LNCaP clone FGC (cell line): Measurements from ENCODE around the gene USP36.

Experiments
- DNase-seq: peaks from one replicate; pipeline ENCODE4 v3.0.0-alpha.2; 2011; ENCODE audit warnings: low read depth
- H3K4me3 ChIP-seq: 2 replicates; pipeline ENCODE4 v1.5.1; 2011; ENCODE audit warnings: mild to moderate bottlenecking, low read depth, low read length, control low read depth
- TF ChIP-seq, protein P1 (sequence below): IDR thresholded peaks from 2 replicates; pipeline ENCODE4 v1.5.1; 2012; ENCODE audit warnings: mild to moderate bottlenecking; ENCODE audit not compliant: control insufficient read depth, insufficient read depth; ENCODE audit errors: extremely low read depth

Gene USP36

DNA sequence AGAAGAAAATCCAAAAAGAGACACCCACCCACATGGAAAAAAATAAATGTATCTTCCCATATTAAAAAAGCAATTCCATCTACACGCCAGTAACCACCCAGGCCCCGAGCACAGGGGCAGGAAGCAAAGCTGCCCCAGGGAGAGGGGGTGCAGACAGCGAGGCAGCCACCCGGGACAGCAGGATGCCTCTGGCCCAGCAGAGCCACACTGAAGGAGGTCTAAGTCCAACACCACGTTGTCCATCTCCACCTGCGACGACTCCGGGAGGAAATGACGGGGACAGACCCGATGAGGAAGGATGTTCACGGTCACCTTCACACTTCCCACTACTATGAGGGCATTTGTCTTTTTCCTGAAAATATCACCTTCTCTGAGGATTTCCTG is 44.1 kb downstream of the USP36 start:
- TF ChIP-seq, protein P1, sequence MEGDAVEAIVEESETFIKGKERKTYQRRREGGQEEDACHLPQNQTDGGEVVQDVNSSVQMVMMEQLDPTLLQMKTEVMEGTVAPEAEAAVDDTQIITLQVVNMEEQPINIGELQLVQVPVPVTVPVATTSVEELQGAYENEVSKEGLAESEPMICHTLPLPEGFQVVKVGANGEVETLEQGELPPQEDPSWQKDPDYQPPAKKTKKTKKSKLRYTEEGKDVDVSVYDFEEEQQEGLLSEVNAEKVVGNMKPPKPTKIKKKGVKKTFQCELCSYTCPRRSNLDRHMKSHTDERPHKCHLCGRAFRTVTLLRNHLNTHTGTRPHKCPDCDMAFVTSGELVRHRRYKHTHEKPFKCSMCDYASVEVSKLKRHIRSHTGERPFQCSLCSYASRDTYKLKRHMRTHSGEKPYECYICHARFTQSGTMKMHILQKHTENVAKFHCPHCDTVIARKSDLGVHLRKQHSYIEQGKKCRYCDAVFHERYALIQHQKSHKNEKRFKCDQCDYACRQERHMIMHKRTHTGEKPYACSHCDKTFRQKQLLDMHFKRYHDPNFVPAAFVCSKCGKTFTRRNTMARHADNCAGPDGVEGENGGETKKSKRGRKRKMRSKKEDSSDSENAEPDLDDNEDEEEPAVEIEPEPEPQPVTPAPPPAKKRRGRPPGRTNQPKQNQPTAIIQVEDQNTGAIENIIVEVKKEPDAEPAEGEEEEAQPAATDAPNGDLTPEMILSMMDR: no peak
- DNase-seq: no peak
- no peak overlapping the region for H3K4me3 ChIP-seq

DNA sequence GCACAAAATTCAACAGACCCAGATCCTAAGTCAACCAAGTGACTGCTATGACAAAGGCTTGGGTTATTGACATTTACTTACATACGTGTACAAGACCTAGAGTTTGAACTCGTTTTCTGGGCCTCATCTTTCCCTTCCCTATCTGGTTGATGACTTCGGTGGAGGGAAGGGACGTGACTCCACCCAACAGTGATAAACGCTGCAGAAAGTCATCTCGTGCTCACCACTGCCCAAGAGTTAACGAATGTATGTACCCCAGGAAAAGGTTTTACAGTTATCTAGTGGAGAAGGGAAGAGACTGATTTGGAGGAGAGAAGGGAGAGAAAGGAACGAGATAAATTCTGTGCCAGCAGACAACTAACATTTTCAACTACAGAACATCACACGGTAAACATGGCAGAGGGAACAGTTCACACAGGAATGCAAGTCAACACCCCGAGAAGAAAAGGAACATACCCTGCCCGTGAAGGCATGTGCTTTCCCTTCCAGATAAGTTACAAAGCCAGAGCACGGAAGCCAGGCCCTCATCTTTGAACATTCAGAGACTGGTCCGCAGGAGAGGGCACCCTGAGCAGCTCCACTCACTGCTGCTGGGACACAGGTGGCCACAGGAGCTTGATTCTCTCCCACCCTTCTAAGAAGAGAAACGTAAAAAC is 44.6 kb downstream of the USP36 start:
- TF ChIP-seq, protein P1: no peak
- DNase-seq: no peak
- no peak overlapping the region for H3K4me3 ChIP-seq

DNA sequence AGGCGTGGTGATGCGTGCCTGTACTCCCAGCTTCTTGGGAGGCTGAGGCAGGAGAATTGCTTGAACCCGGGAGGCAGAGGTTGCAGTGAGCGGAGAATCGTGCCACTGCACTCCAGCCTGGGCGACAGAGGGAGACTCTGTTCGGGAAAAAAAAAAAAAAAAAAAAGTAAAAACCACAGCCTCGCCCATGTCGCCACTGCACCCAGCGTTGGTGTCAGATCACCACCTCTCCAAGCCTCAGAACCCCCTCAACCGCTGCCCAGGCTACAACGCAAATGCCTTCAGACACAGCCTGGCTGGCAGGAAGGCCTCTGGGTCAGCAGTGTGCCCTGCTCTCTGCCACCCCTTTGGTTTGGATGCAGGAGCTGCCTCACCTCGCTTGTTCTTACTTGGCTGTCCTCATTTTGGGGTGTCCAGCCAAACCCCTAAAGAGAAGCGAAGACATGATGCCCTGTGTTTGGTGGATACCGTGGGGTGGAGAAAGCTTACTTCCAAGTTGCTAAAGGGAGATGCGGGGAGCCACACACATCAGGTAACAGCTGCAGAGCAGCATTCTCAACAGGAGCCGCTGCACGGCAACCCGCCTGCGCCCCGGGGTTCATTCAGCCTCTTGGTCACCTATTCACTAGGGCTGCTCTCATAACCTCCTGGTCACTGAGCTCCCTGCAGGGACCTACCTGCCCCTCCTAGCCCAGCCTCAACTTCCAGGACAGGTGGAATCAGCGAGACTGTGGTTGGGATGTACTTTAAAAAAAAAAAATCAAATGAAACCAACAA is 45.6 kb downstream of the USP36 start:
- DNase-seq: no peak
- TF ChIP-seq, protein P1: no peak
- H3K4me3 ChIP-seq: no peak overlapping the region

DNA sequence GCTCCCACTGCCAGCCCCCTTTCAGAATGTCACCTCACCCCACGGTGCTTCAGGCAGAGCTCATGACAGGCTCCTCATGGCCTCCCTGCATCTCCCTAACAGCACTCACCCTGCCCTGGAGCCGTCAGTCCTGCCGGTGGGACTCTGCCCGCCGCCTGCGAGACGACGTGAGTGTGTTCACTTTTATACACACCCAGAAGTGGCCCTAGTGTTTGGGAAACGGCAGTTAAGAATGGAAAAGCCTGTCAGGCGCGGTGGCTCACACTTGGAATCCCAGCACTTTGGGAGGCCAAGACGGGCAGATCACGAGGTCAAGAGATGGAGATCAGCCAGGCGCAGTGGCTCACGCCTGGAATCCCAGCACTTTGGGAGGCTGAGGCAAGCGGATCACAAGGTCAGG is 46.2 kb downstream of the USP36 start:
- H3K4me3 ChIP-seq: no peak overlapping the region
- DNase-seq: no peak
- TF ChIP-seq, protein P1: no peak

DNA sequence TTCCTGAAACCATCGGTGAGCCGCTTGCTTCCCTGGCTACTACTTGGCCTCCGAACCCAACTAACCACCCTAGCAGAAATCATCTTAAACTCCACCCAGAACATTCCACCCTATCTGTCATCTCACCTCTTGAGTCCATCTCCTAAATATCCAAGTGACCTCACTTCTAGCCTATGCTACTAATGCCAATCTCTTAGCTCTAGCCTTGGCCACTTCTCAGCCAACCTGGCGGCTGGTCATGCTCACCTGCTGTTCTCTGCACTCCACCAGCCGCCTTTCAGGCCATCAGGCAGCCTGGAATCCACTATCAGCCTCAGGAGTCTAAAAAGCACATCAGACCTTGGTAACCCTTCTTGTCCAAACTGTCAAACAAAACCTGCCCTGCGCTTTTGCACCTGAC is 46.6 kb downstream of the USP36 start:
- TF ChIP-seq, protein P1: no peak
- H3K4me3 ChIP-seq: no peak overlapping the region
- no peak for DNase-seq

DNA sequence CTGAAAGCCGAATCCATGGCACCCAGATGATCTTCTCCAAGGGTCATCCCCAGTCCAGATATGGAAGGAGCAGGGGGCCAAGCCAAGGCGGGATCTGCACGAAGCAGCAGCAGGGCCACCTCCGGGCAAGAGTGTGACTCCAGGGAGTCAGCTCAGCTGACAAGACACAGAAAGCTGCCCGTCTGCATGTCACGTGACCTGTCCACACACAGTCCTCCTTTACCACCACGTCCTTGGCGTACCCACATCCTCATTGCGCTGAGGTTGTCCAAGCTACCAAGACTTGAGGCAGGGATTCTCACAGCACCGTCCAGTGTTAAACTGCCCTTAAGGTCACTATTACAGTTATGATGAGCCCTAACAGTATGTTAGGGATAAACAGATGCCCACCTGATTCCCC is 47.2 kb downstream of the USP36 start:
- TF ChIP-seq, protein P1: no peak
- DNase-seq: no peak
- no peak overlapping the region for H3K4me3 ChIP-seq
